ENCODE results near the gene PSAPL1. TPM values are rescaled to one million over a fixed set of nuclear protein-coding genes. Genes with fewer than 3 reads are reported as not detected.

The PSAPL1 gene
- total and polyA plus RNA-seq, 4 donors = not detected

DNA sequence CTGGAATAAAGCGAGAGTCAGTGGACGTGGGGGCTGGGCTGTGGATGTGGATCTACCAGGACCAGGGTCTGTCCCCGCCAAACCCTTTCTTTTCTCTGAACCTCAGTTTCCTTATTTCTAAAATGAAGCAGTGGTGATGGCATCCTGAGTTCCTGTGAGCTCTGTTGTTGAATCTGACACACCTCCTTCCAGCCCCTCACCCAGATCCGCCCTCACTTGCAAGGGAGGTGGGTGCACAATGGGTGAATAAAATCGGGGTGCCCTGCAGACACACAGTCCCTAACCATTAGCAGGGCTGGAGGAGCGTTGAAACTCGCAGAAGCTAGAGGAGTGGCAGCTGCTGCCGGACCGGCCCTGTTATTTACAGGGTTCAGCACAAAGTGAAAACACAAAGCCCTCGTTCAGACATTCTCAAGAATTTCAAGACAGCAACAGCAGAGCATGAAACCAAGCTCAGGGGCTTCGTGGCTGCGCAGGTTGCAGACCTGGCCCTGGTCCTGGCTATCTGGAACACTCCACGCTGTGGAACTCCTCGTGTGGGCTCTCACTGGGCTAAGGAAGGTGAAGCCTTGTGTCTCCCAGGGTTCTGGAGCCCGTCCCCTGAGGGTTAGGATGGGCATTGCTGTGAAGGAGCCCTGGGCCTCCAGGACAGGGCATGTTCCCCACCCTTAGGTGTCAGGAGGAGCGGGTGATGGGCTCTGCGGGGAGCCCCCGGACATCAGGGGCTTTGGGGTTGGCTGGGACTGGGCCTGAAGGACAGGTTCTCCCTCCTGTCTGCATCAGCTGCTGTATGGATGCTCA is 42.9 kb downstream of the PSAPL1 start:
- 86% methylated on average over 18 of the region's 18 CpGs for WGBS
- H3K4me1 ChIP-seq (ENCODE audit: control insufficient read depth in 4 of 4, insufficient read depth in 4 of 4, low read length in 3 of 4) = peaks cover 0 to 6% (median 0%) of the 10 kb centered on the region in 4 donors
- no peak overlapping the region for H3K9ac ChIP-seq (ENCODE audit: low read depth in 1 of 2, low read length in 2 of 2)
- DNase-seq (ENCODE audit: low spot score) = peak; percentile 13
- no peaks in the 10 kb centered on the region for H3K27me3 ChIP-seq (ENCODE audit: control insufficient read depth in 4 of 4, insufficient read depth in 4 of 4, low read length in 3 of 4)
- no peaks in the 10 kb centered on the region for H3K36me3 ChIP-seq (ENCODE audit: control insufficient read depth in 4 of 4, insufficient read depth in 3 of 4, low read depth in 1 of 4, low read length in 3 of 4)
- TF ChIP-seq HNF4G (IDR thresholded peaks at IDR 0.05) = no peak
- TF ChIP-seq, protein P1, sequence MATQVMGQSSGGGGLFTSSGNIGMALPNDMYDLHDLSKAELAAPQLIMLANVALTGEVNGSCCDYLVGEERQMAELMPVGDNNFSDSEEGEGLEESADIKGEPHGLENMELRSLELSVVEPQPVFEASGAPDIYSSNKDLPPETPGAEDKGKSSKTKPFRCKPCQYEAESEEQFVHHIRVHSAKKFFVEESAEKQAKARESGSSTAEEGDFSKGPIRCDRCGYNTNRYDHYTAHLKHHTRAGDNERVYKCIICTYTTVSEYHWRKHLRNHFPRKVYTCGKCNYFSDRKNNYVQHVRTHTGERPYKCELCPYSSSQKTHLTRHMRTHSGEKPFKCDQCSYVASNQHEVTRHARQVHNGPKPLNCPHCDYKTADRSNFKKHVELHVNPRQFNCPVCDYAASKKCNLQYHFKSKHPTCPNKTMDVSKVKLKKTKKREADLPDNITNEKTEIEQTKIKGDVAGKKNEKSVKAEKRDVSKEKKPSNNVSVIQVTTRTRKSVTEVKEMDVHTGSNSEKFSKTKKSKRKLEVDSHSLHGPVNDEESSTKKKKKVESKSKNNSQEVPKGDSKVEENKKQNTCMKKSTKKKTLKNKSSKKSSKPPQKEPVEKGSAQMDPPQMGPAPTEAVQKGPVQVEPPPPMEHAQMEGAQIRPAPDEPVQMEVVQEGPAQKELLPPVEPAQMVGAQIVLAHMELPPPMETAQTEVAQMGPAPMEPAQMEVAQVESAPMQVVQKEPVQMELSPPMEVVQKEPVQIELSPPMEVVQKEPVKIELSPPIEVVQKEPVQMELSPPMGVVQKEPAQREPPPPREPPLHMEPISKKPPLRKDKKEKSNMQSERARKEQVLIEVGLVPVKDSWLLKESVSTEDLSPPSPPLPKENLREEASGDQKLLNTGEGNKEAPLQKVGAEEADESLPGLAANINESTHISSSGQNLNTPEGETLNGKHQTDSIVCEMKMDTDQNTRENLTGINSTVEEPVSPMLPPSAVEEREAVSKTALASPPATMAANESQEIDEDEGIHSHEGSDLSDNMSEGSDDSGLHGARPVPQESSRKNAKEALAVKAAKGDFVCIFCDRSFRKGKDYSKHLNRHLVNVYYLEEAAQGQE (IDR thresholded peaks at IDR 0.05) = no peak
- TF ChIP-seq HNF4A (conservative IDR thresholded peaks at IDR 0.05) = no peak
- no peak for TF ChIP-seq NR2F2 (IDR thresholded peaks at IDR 0.05)
- TF ChIP-seq ZBTB33 (IDR thresholded peaks at IDR 0.05) = no peak
- TF ChIP-seq JUND (IDR thresholded peaks at IDR 0.05) = no peak
- TF ChIP-seq, protein P2, sequence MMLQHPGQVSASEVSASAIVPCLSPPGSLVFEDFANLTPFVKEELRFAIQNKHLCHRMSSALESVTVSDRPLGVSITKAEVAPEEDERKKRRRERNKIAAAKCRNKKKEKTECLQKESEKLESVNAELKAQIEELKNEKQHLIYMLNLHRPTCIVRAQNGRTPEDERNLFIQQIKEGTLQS (IDR thresholded peaks at IDR 0.05) = no peak
- TF ChIP-seq RXRA (IDR thresholded peaks at IDR 0.05) = no peak
- TF ChIP-seq TAF1 (conservative IDR thresholded peaks at IDR 0.05) = no peak
- TF ChIP-seq EGR1 (IDR thresholded peaks at IDR 0.05; ENCODE audit: low read depth in 2 of 2) = no peak
- no peak for TF ChIP-seq CTCF (IDR thresholded peaks at IDR 0.05; ENCODE audit: low read depth, low read length, missing input control)
- TF ChIP-seq FOXA1 (IDR thresholded peaks at IDR 0.05) = no peak
- no peak for TF ChIP-seq YY1 (IDR thresholded peaks at IDR 0.05)
- no peak for TF ChIP-seq GABPA (IDR thresholded peaks at IDR 0.05 in 1 of 2, conservative IDR thresholded peaks at IDR 0.05 in 1 of 2)
- no peak for TF ChIP-seq SP1 (IDR thresholded peaks at IDR 0.05)
- TF ChIP-seq RAD21 (IDR thresholded peaks at IDR 0.05) = no peak
- no peak for TF ChIP-seq FOXA2 (IDR thresholded peaks at IDR 0.05)
- TF ChIP-seq MAX (IDR thresholded peaks at IDR 0.05) = no peak
- no peaks in the 10 kb centered on the region for H3K9me3 ChIP-seq (ENCODE audit: control insufficient read depth in 4 of 4, low read length in 3 of 4)
- no peak overlapping the region for H3K27ac ChIP-seq (ENCODE audit: low read depth in 1 of 2, low read length in 2 of 2)
- H3K4me3 ChIP-seq (ENCODE audit: low read depth in 1 of 3, low read length in 3 of 3) = no peak overlapping the region

All from liver (tissue), 9 donors.